SK-MEL-5 (cell line): ENCODE measurements around the gene SBSN. TPM values are rescaled to one million over a fixed set of nuclear protein-coding genes. Genes with fewer than 3 reads are reported as not detected.

Experiments
- DNase-seq: peaks from one replicate; pipeline ENCODE4 v3.0.0-alpha.2; 2016; ENCODE audit warnings: low read depth, low spot score
- in situ Hi-C: cut with HindIII; loops from 2 replicates; pipeline ENCODE4 v1.10.0; 2016; ENCODE audit warnings: low sequenced_read_pairs, high pct_unique_total_duplicates, low pct_unique_long_range_greater_than_20kb
- polyA plus RNA-seq, 2 experiments: library from polyadenylated mRNA; depleted of rRNA; stranded (reverse); fragments of >200 nt; gene quantifications; 2 replicates each; pipeline ENCODE4 v1.2.3, GENCODE V29; 2015
- total RNA-seq: library from RNA; depleted of rRNA; stranded (reverse); fragments of >200 nt; shearing (Covaris generic); gene quantifications from 2 replicates; pipeline ENCODE4 v1.2.3, GENCODE V29; 2014; rRNA removed

SBSN gene
- 0.11 TPM in 1 of 2 replicates, not detected in the other for total RNA-seq
- 0.11 TPM in 1 of 2 replicates, not detected in the other for polyA plus RNA-seq (2015; cell fraction: cytosol; rRNA removed)
- polyA plus RNA-seq (2015; cell fraction: nucleus; rRNA removed) = not detected in 2 replicates

DNA sequence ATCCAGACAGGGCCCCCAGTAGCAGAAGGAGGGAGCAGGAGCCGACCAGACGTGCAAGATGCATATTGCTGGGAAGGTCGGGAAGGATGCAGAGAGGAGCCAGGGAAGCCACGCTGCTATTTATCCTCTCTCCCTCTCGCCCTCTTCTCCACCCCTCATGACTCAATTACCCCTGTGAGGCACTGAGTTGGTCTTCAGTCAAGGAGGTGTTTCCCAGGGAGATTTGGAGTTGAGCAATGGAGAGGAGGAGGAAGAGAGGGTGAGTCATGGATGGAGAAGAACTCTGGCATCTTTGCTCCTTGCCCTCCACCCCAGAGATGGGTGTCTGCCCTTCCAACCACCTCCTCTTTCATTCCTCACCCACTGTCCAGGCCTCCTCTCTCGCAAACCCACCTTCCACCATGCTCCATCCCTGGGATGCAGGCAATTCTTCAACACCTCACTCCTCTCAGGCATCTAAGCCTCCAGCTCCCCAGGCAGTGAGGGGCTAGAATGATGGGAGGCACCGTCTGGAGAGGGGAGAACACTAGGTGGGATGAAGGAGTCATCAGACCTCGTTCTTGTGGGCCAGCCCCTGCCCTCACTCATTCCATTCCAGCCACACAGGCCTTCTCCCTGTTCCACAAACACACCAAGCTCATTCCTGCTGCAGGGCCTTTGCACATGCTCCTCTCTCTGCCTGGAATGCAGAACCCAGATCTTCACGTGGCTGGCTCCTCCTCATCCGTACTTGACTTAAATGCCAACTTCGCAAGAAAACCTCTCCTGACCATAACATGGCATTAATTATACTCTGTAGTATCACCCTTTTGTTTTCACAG is at the start of gene SBSN:
Gene SBSN, minus strand, starts transcription at position 94 of the 821 bp plus-strand sequence. Its CDS starts 30 bp downstream, at position 64.
- DNase-seq = no peak
- in situ Hi-C loops = no loop called here

DNA sequence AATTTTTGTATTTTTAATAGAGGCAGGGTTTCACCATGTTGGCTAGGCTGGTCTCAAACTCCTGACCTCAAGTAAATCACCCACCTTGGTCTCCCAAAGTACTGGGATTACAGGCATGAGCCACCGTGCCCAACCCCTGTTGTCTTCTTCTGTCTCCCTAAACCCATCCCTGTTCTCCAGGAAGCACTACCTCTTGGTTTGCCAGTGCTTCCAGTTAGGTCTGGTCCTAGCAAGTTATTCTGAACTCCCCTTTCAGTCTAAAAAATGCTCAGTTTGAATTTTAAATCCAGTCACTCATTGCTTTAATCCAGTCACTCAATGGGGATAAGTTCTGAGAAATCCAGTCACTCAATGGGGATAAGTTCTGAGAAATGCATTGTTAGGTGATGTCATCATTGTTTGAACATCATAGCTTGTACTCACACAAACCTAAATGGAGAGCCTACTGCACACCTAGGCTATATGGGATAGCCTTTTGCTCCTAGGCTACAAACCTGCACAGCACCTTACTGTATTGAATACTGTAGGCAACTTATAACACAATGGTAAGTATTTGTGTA is 43.4 kb upstream of the SBSN start:
- DNase-seq = no peak
- in situ Hi-C loops = no loop called here

DNA sequence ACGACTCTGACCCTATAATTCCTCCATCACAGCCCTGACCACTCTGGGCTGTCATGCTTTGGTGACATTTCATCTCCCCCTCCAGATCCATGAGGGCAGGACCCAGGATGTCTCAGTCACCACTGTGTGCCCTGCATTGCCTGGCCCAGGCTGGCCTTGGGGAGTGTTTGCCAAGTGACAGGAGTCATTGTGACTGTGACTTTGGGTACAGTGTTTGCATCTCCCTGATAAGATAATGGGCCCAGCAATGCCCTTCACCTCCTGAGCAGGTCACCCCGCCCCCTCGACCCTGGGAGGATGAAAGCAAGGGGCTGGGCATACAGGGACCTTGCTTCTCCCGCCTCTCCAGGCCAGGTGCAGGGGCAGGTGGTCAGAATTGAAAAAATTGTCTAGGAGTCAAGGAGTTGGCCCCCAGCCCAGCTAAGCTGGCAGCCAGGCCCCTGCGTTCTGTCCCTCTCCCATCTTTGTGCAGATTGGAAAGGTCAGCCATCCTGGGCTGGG is 41.2 kb upstream of the SBSN start:
- DNase-seq = no peak
- in situ Hi-C loops = no loop called here

- DNase-seq = no peak
- in situ Hi-C loops = no loop called here
These were observed 38.6 kb upstream of the SBSN start for GRCh38 chr19:35566738-35567137.

DNA sequence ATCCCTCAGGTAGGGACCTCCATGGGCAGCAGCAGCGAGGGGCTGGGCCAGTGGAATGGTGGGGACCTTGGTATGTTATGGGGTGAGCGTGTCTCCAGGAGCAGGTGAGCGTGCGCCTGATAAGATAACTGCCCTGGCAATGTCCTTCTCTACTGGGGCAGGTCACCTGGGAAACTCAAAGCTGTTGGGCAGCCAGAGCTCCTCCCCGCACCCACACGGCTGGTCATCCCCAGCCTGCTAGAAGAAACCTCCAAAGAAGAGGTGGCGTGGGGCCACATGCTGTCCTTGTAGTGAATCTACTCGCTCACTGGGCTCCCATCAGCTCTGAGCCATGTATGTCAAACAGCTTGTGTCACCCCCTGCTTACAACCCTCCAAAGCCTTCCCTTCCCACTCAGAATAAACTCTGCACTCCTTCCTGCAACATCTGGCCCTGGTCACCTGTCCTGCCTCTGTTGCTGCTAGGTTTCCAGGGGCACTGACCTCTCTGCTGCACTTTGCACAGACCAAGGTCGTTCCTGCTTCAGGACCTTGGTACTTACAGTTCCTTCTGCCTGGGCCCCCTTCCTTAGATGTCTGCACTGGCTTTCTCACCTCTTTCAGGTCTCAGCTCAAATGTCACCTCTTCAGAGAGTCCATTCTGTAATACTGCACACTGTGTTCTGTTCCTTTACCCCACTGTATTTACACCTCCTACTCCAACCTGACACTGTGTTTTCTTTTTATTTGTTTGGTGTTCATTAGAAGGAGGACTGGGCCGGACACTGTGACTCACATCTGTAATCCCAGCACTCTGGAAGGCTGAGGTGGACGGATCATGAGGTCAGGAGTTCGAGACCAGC is 37.1 kb upstream of the SBSN start:
- in situ Hi-C loops = no loop called here
- DNase-seq = no peak

DNA sequence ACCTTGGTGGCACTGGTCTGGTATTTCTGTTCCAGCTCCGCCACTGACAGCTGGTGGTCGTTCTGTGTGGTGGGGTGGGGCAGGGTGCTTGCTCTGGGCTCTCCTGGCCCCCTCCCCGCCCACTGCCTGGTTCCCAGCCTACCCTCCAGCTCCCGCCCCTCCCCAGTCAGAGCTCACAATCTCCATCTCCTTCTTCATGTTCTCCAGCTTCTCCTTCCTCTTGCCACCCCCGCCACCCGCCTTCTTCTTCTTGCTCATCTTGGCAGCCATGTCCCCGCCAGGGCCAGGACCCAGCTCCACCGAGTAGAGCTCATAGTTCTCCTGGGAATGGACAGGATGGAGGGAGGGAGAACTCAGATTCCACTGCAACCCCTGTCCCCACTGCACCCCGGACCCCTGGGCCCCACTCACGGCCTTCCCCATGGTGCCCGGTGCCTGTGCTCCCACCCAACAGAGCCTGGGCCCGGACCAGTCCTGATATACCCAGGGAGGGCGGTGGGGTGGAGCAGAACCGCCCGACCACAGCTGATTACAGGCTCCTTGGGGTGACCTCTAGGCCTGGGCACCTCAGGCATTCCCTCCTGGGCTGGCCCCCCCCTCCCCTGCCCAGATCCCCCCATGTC is 35.2 kb upstream of the SBSN start, which contains the start of gene ATP4A:
Gene ATP4A, minus strand, starts transcription at position 452 of the 623 bp plus-strand sequence. Its CDS starts 29 bp downstream, at position 423.
- in situ Hi-C loops = no loop called here

GRCh38 chr19:35562776-35563175 is 34.7 kb upstream of the SBSN start:
- in situ Hi-C loops = no loop called here
- no peak for DNase-seq

More for the DNA sequence above, 35.2 kb upstream of the SBSN start, which contains the start of gene ATP4A:
- no peak for DNase-seq

DNA sequence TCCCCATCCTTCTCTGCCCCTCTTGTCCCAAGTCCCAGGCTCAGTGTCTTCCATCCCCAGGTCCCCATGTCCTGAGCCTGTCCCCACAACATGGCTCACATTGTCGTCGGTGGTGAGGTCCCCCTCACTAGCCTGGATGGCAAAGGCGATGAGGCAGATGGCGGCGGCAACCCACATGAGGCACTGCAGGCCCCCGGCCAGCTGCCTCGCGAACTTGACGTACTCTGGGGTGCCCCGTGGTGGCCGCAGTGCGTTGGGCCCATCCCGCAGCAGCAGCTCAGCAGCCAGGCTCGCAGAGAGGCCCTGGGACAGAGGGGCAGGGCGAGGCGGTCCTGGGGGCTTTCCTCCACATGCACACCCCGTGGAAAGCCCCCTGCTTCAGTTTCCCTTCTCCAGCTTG is 34.2 kb upstream of the SBSN start:
- no peak for DNase-seq
- in situ Hi-C loops = no loop called here

DNA sequence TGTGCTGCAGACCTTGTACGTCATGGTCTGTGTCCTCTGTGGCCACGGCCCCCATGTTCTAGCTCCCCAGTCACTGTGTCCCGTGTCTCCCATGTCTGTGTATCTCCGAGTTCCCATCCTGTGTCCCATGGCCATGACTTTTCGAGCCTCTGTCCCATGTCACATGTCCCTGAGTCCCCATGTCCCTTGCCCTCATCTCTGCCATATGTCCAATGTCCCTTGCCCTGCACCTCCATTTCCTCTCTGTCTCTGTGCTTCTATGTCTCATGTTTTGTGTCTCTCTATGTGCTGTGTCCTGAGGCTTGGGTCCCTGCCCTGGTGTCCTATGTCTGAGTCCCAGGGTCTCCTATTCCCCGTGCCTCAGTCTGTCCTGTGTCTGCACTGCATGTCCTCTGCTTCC is 33.3 kb upstream of the SBSN start:
- in situ Hi-C loops = no loop called here
- DNase-seq = no peak

GRCh38 chr19:35560677-35561076 is 32.6 kb upstream of the SBSN start:
- in situ Hi-C loops = no loop called here
- no peak for DNase-seq

- no peak for DNase-seq
- in situ Hi-C loops = no loop called here
These were observed 32.2 kb upstream of the SBSN start for GRCh38 chr19:35560271-35560670.

- DNase-seq = no peak
- in situ Hi-C loops = no loop called here
These were observed 31.7 kb upstream of the SBSN start for GRCh38 chr19:35559781-35560180.

GRCh38 chr19:35559281-35559659 is 31.2 kb upstream of the SBSN start:
- in situ Hi-C loops = no loop called here
- DNase-seq = no peak

- in situ Hi-C loops = no loop called here
- DNase-seq = no peak
These were observed 30.5 kb upstream of the SBSN start for GRCh38 chr19:35558400-35559280.

- DNase-seq = peak; percentile 91
- in situ Hi-C loops = no loop called here
These were observed 29.7 kb upstream of the SBSN start for GRCh38 chr19:35557539-35558399.
